Stimulated activated CD8-positive, alpha-beta memory T cell treated with anti-CD3 and anti-CD28 coated beads, Interleukin-7, amount 100 ng/mL, for 24 hours (primary cell): ENCODE data around the gene CHST12.
A peak's percentile ranks its signal among the peaks of the same experiment; 100 is the strongest.
"Not testable (repeated sequence)": the region's sequence is repeated elsewhere in the genome, so short reads cannot be mapped to it uniquely, and the experiment has no call there.

Experiments
- DNase-seq: peaks from one replicate; pipeline ENCODE4 v3.0.0-alpha.2; 2020; ENCODE audit warnings: low read depth

The CHST12 gene

DNA sequence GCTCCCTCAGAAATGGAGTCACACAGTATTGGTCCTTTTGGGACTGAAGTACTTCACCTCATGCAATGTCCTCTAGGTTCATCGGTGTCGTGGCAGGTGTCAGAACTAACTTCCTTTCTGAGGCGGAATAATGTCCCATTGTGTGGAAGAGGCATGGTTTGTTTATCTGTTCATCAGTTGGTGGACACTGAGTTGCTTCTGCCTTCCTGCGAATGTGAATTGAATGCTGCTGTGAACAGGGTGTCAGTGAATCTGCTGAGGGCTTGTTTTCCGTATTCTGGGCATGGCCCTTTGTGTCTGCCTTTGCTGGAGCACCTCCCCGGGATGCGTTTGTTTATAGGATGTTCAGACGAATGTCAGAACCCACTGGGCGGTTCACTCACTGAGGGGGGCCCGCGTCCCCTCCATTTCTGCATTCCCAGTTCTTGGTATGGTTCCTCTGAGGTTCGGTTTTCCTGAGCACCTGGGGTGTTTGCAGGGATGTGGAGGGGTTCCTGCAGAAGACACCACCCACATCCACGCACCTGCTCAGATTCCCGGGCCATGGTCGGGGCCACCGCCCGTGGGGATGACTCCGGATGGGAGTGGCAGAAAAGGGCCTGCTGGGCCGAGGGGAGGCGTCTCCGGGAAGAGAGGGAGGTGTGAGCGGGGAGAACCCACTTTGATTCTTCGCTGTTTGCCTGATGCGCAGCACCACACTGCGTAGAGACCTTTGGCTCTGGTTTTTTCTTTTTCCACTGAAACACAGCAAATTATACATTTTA lies 33.1 kb downstream of the CHST12 start:
- no peak for DNase-seq

DNA sequence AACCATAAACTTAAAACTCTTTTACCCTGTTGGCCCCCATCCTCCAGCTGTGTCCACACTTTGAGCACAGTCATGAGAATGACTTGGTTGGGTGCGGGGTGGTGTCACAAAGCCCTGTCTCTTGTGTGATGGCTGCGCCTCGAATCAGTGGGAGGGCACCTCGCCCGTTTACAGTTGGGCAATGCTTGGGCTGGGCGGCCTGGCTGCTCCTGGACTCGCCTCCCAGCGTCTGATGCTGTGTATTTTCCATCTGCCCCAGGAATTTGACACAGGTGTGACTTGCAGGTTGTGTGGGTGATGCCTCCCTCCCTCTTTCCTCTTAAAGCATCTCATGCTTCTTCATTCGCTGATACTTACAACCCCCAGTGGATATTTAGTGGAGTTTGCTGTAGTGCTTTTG lies 33.7 kb downstream of the CHST12 start:
- no peak for DNase-seq

DNA sequence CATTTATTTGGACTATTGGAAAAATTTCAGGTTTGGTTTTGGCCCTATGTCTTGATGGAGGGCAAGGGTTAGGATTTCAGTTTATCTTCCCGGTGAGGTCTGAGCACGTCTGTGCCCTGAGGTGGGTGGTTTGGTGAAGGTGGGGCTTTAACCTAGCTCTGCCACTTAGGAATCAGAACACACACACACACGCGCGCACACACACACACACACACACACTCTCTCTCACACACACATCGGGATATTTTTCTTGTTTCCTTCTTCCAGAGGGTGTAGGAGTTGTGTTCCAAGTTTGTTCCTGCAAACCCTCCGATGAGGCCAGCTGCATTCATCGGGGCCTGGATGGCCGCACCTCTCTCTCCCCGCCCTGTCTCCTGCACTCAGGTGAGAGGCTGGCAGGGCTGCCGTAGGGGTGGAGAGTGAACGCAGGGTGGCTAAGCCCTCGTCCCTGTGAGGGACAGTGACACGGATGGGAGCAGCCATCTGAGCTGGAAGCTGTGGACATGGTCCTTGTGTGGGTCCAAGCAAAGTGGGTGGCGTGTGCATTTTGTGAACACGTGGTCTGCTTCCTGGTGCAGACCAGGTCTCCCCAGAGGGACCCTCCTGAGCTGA lies 34.2 kb downstream of the CHST12 start:
- no peak for DNase-seq

DNA sequence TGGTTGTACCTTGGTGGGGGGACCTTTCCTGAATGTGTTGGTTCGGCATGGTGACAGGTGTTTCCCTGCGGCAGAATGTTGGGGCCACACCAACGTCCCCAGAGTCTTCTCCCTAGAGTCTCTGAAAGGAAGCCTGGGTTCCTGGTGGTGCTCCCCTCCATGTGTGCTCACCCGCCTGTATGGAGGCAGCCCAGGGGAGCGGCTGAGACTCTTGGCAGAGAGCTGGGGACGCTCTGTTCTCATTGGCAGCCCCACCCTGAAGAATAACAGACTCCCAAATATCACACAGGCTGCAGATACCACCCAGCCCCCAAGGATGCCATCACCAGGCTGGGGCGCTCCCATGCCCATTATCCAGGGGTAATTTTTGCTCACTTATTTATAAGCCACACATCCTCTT lies 34.8 kb downstream of the CHST12 start:
- DNase-seq: no peak

DNA sequence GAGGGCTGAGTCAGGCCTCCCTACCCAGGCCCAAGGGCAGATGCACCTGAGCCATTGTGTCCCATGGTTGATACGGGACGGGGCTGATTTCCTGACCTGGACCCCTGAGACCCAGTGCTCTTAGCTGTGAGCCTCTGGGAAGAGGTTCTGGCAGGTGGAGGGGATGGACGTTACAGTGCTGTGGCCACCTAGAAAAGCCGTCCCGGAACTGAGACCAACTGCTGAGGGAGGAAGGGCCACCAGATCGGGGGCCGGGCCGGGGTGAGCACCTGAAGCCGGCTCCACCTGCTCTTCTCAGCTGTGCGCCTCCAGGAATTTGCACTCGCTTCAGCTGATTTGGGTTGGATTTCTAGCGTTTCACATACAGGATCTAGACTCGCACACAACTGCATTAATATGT lies 35.4 kb downstream of the CHST12 start:
- no peak for DNase-seq

DNA sequence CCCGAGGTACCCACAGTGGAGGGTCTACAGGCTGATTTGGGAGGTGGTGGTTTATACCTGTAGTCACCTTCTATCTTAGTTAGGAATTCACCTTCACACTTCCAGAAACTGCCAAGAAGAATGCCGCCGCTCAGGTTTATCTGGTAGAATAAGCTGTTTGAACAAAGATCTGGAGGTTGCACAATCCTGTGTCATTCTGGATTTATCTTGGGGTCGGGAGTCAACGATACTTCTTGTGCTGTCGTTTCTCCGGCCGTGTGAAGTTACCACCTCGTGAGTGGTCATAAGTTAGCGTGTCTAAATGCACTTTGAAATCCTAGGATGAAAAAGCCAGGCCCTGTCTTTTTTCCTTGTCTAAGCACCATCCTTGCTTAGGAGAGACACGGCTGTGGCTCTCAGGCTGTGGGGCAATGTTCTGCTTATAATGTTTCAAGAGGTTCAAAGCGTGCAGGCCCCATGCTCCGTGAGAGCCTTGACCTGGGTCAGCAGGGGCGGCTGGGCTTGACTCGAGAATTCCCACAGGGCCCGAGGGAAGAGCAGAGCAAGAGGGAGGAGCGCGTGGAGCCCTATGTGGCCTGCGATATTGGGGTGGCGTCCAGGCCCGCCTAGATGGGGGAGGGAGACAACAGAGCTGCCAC lies 37.3 kb downstream of the CHST12 start:
- DNase-seq: no peak

DNA sequence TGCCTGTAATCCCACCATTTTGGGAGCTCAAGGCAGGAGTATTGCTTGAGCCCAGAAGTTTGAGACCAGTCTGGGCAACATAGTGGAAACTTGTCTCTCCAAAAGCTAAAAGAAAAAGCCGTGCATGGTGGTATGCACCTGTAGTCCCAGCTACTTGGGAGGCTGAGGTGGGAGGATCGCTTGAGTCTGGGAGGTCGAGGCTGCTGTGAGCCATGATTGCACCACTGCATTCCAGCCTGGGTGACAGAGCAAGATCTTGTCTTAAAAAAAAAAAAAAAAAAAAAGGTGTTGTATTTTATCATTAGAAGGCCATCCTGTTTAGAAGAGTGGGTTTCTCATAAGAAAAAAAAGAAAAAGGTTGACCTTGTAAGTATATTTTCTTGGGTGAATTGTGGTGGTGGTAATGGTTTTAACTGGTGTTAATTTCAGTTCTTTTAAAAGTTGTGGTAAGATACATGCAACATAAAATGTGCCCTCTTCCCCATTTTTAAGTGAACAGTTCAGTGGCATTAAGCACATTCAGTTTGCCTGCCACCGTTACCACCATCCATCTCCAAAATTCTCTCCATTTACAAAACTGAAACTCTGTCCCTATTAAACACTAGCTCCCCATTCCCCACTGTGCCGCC lies 38.1 kb downstream of the CHST12 start:
- DNase-seq: no peak

DNA sequence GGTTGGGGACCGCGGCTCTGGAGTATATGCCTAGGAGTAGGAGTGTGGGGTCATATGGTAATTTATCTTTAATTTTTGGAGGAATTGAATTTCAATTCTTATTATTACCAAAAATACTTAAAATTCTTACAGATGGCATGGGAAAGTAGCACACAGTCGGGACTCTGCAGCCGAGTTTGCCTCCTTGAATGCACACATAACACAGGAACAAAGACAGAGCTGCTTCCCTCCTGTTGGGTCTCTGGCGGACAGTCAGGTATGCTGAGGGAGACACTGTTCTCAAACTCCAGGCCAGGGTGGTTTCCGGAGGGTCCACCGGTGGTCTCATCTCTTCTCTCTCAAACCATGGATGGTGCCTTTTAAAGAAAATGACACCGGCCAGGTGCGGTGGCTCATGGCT lies 40.1 kb downstream of the CHST12 start:
- no peak for DNase-seq

DNA sequence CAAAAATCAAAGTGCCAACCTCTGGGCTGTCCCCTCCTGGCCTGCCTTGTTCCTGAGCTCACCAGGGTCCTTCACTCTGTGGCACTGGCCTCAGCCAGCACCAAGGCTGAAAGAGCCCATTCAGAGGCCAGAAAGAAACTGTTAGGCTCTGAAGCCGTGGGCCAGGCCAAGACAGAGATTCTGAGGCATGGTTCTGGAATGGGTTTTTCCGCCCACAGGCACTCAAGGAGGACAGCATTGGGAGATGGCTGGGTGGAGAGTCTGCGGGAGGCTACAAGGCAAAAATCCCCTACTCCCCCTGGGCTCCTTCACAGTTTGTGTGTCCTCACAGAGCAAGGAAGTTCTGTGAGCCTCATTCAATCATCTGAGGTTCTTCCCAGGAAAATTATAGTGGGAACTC lies 41.1 kb downstream of the CHST12 start:
- DNase-seq: no peak

DNA sequence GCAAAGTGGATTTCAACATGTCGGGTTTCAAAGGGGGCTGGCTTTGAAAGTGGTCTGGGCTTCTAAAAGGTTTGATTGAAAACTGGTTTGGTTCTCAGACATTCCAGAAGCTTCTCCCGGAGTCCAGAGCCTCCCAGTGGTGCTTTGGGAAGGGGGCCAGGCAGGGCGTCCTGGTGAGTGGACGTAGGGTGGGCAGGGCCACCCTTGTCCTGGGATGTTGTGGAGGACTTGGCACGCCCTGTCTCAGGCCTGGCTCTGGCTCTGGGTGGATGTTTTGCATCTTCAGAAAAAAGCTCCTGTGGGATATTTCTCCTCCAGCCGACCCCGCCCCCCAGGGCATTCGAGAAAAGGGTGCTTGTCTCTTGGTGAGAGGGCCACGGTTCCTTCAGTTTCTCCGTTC lies 41.6 kb downstream of the CHST12 start:
- DNase-seq: no peak

DNA sequence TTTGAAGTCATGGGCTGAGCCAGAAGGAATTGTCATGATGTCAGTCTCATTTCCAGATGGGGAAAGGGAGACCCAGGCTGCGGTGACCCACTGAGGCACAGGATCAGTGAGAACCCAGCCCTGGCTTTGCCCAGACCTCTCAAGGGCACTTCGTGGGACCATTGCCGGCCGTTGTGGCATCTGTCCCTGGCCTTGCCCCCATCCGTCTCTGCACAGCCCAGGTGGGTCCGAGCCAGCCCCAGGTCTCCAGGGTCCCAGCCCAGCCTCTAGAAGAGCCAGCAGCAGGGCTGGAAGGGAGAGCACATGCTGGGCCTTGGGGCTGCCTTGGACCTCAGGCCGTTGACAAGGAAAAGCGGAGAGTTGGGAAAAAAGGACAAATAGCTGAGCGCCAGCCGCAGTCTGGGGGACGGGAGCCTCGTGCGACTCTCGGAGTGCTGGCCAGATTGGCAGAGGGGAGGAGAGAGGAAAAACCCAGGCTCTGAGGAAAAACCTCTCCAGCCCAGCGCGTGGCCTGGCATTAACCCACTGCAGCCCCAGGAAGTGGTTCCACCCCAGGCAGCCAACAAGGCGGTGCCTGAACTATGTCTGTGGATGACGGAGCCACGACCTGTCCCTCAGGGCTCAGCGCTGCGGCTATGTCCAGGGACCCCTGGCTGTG lies 42.6 kb downstream of the CHST12 start:
- no peak for DNase-seq

DNA sequence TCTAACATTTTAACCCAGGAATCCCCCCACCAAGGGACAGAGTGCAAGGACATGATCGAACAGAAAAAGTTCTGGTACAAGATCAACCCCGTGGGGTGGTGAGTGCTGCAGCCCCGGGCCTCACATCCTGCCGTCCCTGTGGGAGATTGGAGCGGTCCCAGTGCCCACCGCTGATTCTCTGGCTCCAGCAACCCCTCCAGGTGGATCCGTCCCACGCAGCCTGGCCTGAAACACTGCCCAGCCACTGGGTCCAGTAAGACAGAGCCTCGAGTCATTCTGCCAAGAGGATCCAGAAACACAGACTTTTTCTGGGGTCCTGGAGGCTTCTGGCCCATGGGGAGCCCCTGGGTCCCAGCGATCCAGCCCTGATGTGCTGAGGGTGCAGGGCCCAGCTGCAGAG lies 43.3 kb downstream of the CHST12 start:
- no peak for DNase-seq

DNA sequence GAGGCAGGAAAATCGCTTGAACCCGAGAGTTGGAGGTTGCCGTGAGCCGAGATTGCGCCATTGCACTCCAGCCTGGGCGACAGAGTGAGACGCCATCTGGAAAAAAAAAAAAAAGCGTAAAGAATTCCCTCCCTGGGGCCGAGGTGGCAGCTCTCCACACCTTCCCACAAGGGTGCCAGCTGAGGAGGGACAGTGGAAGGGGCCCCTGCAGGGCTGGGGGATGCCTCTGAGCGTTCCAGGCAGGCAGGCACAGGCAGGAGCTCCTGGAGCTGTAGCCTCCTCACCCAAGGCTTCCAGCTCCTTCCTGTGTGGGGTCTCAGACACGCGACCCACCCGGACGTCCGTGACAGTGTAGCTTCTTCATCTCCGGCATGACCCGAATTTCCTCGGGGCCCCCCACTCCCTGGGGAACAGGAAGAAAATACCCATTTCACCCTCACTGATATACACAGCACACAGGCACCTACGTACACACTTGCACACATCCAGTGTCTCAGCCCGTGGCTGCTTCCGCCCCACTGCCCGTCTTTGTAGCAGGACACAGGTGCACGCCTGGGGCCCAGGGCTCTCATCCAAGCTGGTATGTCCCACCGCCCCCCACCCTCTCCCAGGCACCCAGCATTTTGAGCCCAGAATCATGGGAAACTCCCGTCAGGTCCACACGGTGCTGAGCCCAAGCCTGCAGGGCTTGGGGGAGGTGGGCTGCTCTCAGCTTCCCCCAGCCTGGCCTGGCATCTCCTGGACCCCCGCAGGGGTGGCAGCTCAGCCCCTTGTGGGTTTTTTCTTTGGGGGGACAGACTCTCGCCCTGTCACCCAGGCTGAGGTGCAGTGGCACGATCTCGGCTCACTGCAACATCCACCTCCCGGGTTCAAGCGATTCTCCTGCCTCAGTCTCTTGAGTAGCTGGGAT lies 47.0 kb downstream of the CHST12 start:
- no peak for DNase-seq

DNA sequence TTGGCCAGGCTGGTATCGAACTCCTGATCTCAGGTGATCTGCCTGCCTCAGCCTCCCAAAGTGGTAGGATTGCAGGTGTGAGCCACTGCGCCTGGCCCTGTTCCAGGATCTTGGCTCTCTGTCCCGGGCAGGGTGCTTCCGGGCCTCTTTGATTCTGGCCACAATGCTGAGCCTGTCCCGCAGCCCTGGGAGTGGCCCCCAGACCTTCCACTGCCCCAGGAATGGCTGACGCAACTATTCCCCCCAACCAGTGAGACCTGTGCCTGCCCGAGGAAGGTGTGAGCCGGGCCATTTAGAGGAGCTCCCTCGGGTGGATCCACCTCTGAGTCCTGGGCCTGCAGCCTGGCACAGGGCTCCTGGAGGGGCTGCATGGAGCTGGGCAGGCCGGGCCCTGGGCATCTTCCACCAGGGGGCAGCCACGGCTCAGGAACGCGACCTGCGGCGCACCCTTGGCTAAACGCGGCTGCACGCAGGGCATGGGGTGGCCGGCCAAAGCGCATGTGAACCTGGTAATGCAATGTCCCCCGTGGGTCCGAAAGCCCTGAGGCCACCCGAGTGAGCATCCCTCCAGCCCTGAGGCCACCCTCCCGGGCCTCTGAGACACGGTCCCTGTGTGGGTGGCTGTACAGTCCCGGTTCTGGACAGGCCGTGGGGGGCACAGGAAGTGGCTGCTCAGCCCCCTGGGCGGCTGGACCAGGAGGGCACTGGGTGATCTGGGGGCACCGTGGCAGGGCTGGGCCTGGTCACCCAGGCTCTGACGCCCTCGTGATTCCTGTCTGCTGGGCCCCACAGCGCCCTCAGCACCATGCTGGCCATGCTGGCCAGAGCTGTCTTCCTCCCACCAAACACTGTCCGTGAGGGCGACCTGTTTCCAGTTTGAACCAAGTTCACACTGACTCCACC lies 48.0 kb downstream of the CHST12 start:
- peak; percentile 74 for DNase-seq

DNA sequence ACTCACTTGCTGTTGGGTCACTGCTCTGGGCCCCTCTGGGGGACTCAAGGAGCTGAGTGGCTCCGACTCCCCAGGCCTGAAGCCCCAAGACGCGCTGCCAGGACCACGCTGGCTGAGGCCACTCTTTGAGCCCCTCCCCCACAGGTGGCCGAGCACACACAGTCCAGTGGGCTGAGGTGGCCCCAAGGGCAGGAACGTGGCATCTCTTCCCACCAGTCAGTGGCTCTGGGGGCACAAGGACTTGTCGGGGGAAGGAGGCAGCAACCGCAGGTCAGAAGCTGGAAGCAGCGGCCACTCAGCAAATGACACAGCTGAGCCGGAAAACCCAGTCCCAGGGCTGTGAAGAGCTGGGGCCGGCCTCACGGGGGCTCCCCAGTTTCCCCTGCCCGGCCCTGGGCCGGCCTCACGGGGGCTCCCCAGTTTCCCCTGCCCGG lies 48.7 kb downstream of the CHST12 start:
- DNase-seq: no peak

DNA sequence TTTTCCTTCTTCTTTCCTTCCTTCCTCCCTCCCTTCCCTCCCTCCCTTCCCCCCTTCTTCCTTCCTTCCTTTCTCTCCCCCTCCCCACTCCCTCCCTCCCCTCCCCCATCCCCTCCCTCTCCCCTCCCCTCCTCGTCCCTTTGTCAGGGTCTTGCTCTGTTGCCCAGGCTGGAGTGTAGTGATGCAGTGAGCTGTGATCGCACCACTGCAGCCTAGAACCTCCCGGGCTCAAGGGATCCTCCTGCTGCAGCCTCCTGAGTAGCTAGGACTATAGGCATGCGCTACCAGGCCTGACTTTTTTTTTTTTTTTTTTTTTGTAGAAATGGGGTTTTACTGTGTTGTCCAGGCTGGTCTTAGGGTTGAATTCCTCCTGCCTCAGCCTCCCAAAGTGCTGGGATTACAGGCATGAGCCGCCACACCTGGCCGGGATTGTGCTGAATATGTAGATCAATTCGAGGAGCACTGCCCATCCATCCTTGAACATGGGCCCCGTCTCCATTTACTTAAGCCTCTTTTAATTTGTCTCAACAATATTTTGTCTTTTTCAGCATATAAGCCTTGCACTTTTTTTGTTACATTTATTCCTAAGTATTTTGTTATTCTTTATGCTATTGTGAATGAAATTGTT lies 49.3 kb downstream of the CHST12 start:
- DNase-seq: no peak

DNA sequence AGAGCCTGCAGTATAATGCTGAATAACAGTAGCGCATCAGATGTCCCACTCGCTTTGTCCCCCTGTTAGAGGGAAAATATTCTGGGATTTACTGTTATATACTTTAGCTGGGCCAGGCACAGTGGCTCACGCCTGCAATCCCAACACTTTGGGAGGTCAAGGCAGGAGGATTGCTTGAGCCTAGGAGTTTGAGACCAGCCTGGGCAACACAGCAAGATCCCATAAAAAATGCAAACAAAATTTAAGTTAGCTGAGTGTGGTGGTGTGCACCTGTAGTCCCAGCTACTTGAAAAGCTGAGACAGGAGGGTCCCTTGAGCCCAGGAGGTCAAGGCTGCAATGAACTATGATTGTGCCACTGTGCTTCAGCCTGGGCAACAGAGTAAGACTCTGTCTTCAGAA lies 50.4 kb downstream of the CHST12 start:
- DNase-seq: not testable (repeated sequence)

DNA sequence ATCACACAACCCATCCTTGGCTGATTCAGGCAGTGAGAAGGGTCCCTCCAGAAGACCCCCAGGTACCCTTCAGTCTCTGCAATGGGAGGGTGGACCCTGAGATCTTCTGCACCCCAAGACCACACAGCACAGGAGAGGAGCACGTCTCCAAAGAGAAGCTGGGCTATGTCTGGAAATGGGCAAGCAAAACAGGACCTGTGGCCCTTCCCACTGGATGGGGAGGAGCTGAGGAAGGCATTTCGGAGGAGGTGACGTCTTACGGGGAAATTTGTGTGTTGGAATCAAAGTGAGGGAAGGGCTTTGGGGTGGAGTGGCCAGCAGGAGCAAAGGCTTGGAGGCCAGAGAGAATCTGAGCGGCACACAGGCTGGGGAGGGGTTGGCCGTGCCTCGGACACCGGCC lies 56.3 kb downstream of the CHST12 start:
- DNase-seq: no peak

DNA sequence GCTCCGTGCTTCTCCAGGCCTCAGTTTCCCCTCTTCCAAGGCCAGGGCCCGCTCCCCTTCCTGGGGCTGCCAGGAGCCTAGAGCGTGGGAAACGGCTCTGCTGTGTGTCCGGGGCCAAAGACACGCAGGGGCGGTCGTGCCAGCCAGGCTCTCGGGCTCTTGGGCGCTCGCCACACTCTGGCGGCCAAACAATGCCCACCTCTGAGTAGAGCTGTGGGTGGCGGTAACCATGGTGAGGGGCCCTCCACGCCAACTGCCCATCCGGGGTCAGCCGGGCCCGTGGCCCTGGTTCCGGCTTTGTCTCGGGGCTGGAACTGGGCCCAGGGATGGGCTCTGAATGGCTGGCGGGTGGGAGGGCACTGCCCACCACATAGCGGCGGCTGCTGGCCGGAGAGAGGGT lies 56.8 kb downstream of the CHST12 start:
- DNase-seq: no peak

DNA sequence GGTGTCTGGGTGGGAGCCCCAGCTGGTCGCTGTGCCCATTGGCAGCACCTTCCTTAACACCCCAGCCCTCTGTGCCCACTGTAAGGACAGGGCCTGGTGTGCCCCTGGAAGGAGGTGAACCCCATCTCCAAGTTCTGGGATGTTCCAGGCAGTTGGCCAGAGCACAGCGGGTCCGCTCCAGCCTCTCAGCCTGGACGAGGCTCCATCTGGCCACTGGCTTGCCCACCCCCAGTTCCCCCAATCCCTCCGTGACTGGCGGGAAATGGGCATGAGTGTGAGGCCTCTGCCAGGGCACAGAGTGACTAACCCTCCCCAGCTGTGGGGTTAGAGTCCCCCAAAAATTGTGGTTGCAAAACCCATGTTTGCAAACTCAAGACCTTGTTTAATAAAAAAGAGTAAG lies 57.2 kb downstream of the CHST12 start:
- no peak for DNase-seq
